H9 (cell line): ENCODE measurements around the gene RAI1. TPM values are rescaled to one million over a fixed set of nuclear protein-coding genes. Genes with fewer than 3 reads are reported as not detected.

Experiments used
- DNase-seq: peaks from one replicate; pipeline ENCODE4 v3.0.0-alpha.2; 2017
- H2AFZ ChIP-seq: one replicate; pipeline ENCODE4 v1.6.1; 2013; ENCODE audit warnings: mild to moderate bottlenecking, low read length, control low read depth, moderate library complexity
- H2AK5ac ChIP-seq: 2 replicates; pipeline ENCODE4 v1.6.1; 2013; ENCODE audit warnings: low read length, control low read depth, mixed read lengths; ENCODE audit not compliant: insufficient read length
- H2BK120ac ChIP-seq: one replicate; pipeline ENCODE4 v1.6.1; 2013; ENCODE audit warnings: low read depth, mild to moderate bottlenecking, low read length, control low read depth, inconsistent platforms; ENCODE audit not compliant: poor library complexity, severe bottlenecking
- H2BK12ac ChIP-seq: 2 replicates; pipeline ENCODE4 v1.6.1; 2013; ENCODE audit warnings: low read length, control low read depth, mixed read lengths, low read depth; ENCODE audit not compliant: insufficient read length
- H2BK15ac ChIP-seq: 2 replicates; pipeline ENCODE4 v1.6.1; 2013; ENCODE audit warnings: low read depth, low read length, control low read depth
- H2BK20ac ChIP-seq: one replicate; pipeline ENCODE4 v1.6.1; 2013; ENCODE audit warnings: low read depth, mild to moderate bottlenecking, low read length, control low read depth, inconsistent platforms; ENCODE audit not compliant: poor library complexity, severe bottlenecking
- H2BK5ac ChIP-seq: 2 replicates; pipeline ENCODE4 v1.6.1; 2013; ENCODE audit warnings: low read length, control low read depth, mixed read lengths; ENCODE audit not compliant: insufficient read length
- H3K14ac ChIP-seq: 2 replicates; pipeline ENCODE4 v1.6.1; 2013; ENCODE audit warnings: low read length, control low read depth; ENCODE audit not compliant: insufficient read depth
- H3K18ac ChIP-seq: 2 replicates; pipeline ENCODE4 v1.6.1; 2013; ENCODE audit warnings: low read depth, mild to moderate bottlenecking, mixed read lengths, low read length, control low read depth; ENCODE audit not compliant: insufficient read length
- H3K23ac ChIP-seq: 2 replicates; pipeline ENCODE4 v1.6.1; 2013; ENCODE audit warnings: low read length, control low read depth, mixed read lengths, low read depth; ENCODE audit not compliant: insufficient read length
- H3K23me2 ChIP-seq: 2 replicates; pipeline ENCODE4 v1.6.1; 2013; ENCODE audit warnings: low read depth, mild to moderate bottlenecking, mixed read lengths, low read length, control low read depth; ENCODE audit not compliant: insufficient read length, poor library complexity, severe bottlenecking
- H3K27ac ChIP-seq: 2 replicates; pipeline ENCODE4 v1.5.1; 2013; ENCODE audit warnings: low read length, control low read depth, mixed read lengths, low read depth; ENCODE audit not compliant: insufficient read length
- H3K27me3 ChIP-seq: 2 replicates; pipeline ENCODE4 v1.6.1; 2013; ENCODE audit warnings: low read length, control low read depth, inconsistent platforms; ENCODE audit not compliant: insufficient read depth
- H3K4ac ChIP-seq: 2 replicates; pipeline ENCODE4 v1.6.1; 2013; ENCODE audit warnings: low read depth, mild to moderate bottlenecking, control low read depth, inconsistent platforms, low read length, moderate library complexity
- H3K4me1 ChIP-seq: 2 replicates; pipeline ENCODE4 v1.6.1; 2013; ENCODE audit warnings: low read length, control low read depth, inconsistent platforms; ENCODE audit not compliant: insufficient read depth
- H3K4me2 ChIP-seq: 2 replicates; pipeline ENCODE4 v1.6.1; 2013; ENCODE audit warnings: low read length, control low read depth, mixed read lengths; ENCODE audit not compliant: insufficient read length, insufficient read depth
- H3K56ac ChIP-seq: 2 replicates; pipeline ENCODE4 v1.6.1; 2013; ENCODE audit warnings: low read depth, mild to moderate bottlenecking, mixed read lengths, low read length, control low read depth; ENCODE audit not compliant: insufficient read length
- H3K79me1 ChIP-seq: 2 replicates; pipeline ENCODE4 v1.6.1; 2013; ENCODE audit warnings: low read depth, mild to moderate bottlenecking, moderate library complexity, low read length, control low read depth, inconsistent platforms; ENCODE audit not compliant: insufficient read depth, poor library complexity, severe bottlenecking
- H3K79me2 ChIP-seq: 2 replicates; pipeline ENCODE4 v1.6.1; 2013; ENCODE audit warnings: low read length, control low read depth, inconsistent platforms; ENCODE audit not compliant: insufficient read depth
- H3K9ac ChIP-seq: 2 replicates; pipeline ENCODE4 v1.6.1; 2013; ENCODE audit warnings: low read length, control low read depth, mixed read lengths; ENCODE audit not compliant: insufficient read length; ENCODE audit errors: extremely low read depth
- H3K9me3 ChIP-seq: one replicate; pipeline ENCODE4 v1.6.1; 2013; ENCODE audit warnings: low read depth, low read length, inconsistent platforms; ENCODE audit not compliant: control insufficient read depth
- H3T11ph ChIP-seq: one replicate; pipeline ENCODE4 v1.6.1; 2013; ENCODE audit warnings: mild to moderate bottlenecking, low read length, control low read depth, inconsistent platforms
- H4K20me1 ChIP-seq: one replicate; pipeline ENCODE4 v1.6.1; 2013; ENCODE audit not compliant: control insufficient read depth, insufficient read length, insufficient read depth
- H4K5ac ChIP-seq: 2 replicates; pipeline ENCODE4 v1.6.1; 2013; ENCODE audit warnings: low read depth, mild to moderate bottlenecking, mixed read lengths, low read length, control low read depth; ENCODE audit not compliant: insufficient read length
- H4K8ac ChIP-seq: replicated peaks from 2 replicates; pipeline ENCODE4 v1.6.1; 2013; ENCODE audit warnings: low read length, control low read depth, mixed read lengths, low read depth; ENCODE audit not compliant: insufficient read length
- H4K91ac ChIP-seq: 2 replicates; pipeline ENCODE4 v1.6.1; 2013; ENCODE audit warnings: low read depth, mild to moderate bottlenecking, moderate library complexity, mixed read lengths, low read length, control low read depth; ENCODE audit not compliant: insufficient read length
- H3K27ac Mint-ChIP-seq, 3 experiments: 2 replicates in 2 of 3; 3 replicates in 1 of 3; pipeline ENCODE4 v1.8.0; 2020 to 2021; ENCODE audit warnings: mixed read lengths in 3 of 3, mild to moderate bottlenecking in 1 of 3, moderate library complexity in 1 of 3
- H3K27me3 Mint-ChIP-seq: 2 replicates; pipeline ENCODE4 v1.8.0; 2021; ENCODE audit warnings: low read depth, mild to moderate bottlenecking, moderate library complexity, mixed read lengths
- H3K36me3 Mint-ChIP-seq, 3 experiments: 2 replicates in 2 of 3; 3 replicates in 1 of 3; pipeline ENCODE4 v1.8.0; 2020 to 2021; ENCODE audit warnings: low read depth in 3 of 3, mixed read lengths in 3 of 3; ENCODE audit not compliant: insufficient read depth in 1 of 3
- H3K4me1 Mint-ChIP-seq, 2 experiments: 2 replicates each; pipeline ENCODE4 v1.8.0; 2020; ENCODE audit warnings: mixed read lengths in 2 of 2
- H3K4me3 Mint-ChIP-seq, 2 experiments: 2 replicates in 1 of 2; 3 replicates in 1 of 2; pipeline ENCODE4 v1.8.0; 2020 to 2021; ENCODE audit warnings: mild to moderate bottlenecking in 2 of 2, mixed read lengths in 2 of 2, moderate library complexity in 1 of 2
- H3K9me3 Mint-ChIP-seq, 2 experiments: 2 replicates in 1 of 2; 3 replicates in 1 of 2; pipeline ENCODE4 v1.8.0; 2020; ENCODE audit warnings: mild to moderate bottlenecking in 2 of 2, mixed read lengths in 2 of 2, moderate library complexity in 1 of 2
- CTCF ChIP-seq: fragments of 200-600 bp; sonication (generic); conservative IDR thresholded peaks from 3 replicates; pipeline ENCODE4 v1.8.0; 2021; ENCODE audit warnings: antibody characterized with exemption, mild to moderate bottlenecking
- WGBS: extraction: QIAGEN DNeasy Blood & Tissue Kit; methylation state at CpG from one replicate; pipeline ENCODE4 v1.1.7; 2013; ENCODE audit warnings: missing lambda C conversion rate, low lambda C conversion rate, mixed read lengths; ENCODE audit not compliant: insufficient read length; ENCODE audit errors: extremely low coverage; 5-methylcytosine and 5-hydroxymethylcytosine counted together
- total RNA-seq: library from RNA; stranded (reverse); gene quantifications from 2 replicates; pipeline ENCODE4 v1.2.1, GENCODE V29; 2021

The RAI1 gene
- total RNA-seq, 1 experiment from 2014 or later, result 1.5 TPM

GRCh38 chr17:17819111-17819510 is 137.9 kb downstream of the RAI1 start:
- Histone ChIP-seq H2BK5ac (no peak overlapping the region), H3K14ac (no peak overlapping the region), H2BK120ac (no peak overlapping the region), H3K4me1 (peaks cover 5% of the 10 kb centered on the region), H3K27ac (no peak overlapping the region), H3K23me2 (peaks cover 8% of the 10 kb centered on the region), H3K9ac (no peak overlapping the region), H3K79me1 (peaks cover 13% of the 10 kb centered on the region), H4K20me1 (peaks cover 2% of the 10 kb centered on the region), H3K4ac (no peak overlapping the region), H3K23ac (no peak overlapping the region), H2AK5ac (no peak overlapping the region), H3K18ac (no peak overlapping the region), H2BK20ac (no peak overlapping the region), H4K91ac (no peak overlapping the region), H3K27me3 (no peaks in the 10 kb centered on the region), H3K4me2 (no peak overlapping the region), H4K5ac (no peak overlapping the region), H3K56ac (no peak overlapping the region), H2BK12ac (no peak overlapping the region), H3K9me3 (no peaks in the 10 kb centered on the region), H2AFZ (no peak overlapping the region), H3T11ph (no peak overlapping the region), H4K8ac (no peak overlapping the region), H2BK15ac (no peak overlapping the region), H3K79me2 (peaks cover 6% of the 10 kb centered on the region; the same call in 1 of the 2 replicates)
- no peaks in the 10 kb centered on the region for H3K27me3 Mint-ChIP-seq
- no peak overlapping the region; a peak in 1 of 7 replicates for H3K27ac Mint-ChIP-seq
- no peak overlapping the region for H3K4me3 Mint-ChIP-seq
- no peaks in the 10 kb centered on the region for H3K9me3 Mint-ChIP-seq
- H3K36me3 Mint-ChIP-seq, result peaks cover 27 to 65% (median 57%) of the 10 kb centered on the region in 3 experiments
- no peak for TF ChIP-seq CTCF
- WGBS, result no CpG with 5 or more reads among the region's 12 CpGs
- H3K4me1 Mint-ChIP-seq, result peaks cover 25 to 50% of the 10 kb centered on the region in 2 experiments
- DNase-seq, result no peak
